ENCODE data around the gene OR8S1.
"Not testable (repeated sequence)": the region's sequence is repeated elsewhere in the genome, so short reads cannot be mapped to it uniquely, and the experiment has no call there.

Gene OR8S1

GRCh38 chr12:48514728-48515127 lies 10.7 kb upstream of the OR8S1 start:
- Histone ChIP-seq H3K27ac (ENCODE audit: low read depth, low read length) (no peak overlapping the region), H3K4me2 (ENCODE audit: low read depth, low read length, poor library complexity, severe bottlenecking) (no peak overlapping the region), H3F3A (ENCODE audit: insufficient read depth) (no peaks in the 10 kb centered on the region), H3K9me2 (replicated peaks; ENCODE audit: insufficient read depth, low read length) (no peaks in the 10 kb centered on the region), H3K79me2 (ENCODE audit: insufficient read depth, low read length) (no peaks in the 10 kb centered on the region), H3K27me3 (ENCODE audit: low read length) (no peaks in the 10 kb centered on the region), H3K9ac (ENCODE audit: low read length) (no peak overlapping the region), H3K4me3 (ENCODE audit: insufficient read depth, low read length, poor library complexity, severe bottlenecking) (no peak overlapping the region), H4K20me1 (ENCODE audit: low read depth, low read length) (no peaks in the 10 kb centered on the region), H2AFZ (ENCODE audit: low read depth, low read length, severe bottlenecking) (no peak overlapping the region), H3K9me3 (ENCODE audit: insufficient read depth, low read length) (no peaks in the 10 kb centered on the region), H3K36me3 (ENCODE audit: low read length) (no peaks in the 10 kb centered on the region)
- TF ChIP-seq EZH2phosphoT487 (conservative IDR thresholded peaks at IDR 0.05; ENCODE audit: low read length) (no peak), CTCF (IDR thresholded peaks at IDR 0.05; ENCODE audit: insufficient read depth, low read length, poor library complexity, severe bottlenecking) (no peak)

- not testable (repeated sequence) for H3K79me2 ChIP-seq (ENCODE audit: insufficient read depth, low read length); H3K36me3 ChIP-seq (ENCODE audit: low read length); H3K27ac ChIP-seq (ENCODE audit: low read depth, low read length); H2AFZ ChIP-seq (ENCODE audit: low read depth, low read length, severe bottlenecking); H3F3A ChIP-seq (ENCODE audit: insufficient read depth); H3K4me3 ChIP-seq (ENCODE audit: insufficient read depth, low read length, poor library complexity, severe bottlenecking); H3K27me3 ChIP-seq (ENCODE audit: low read length); H3K9ac ChIP-seq (ENCODE audit: low read length); H3K4me2 ChIP-seq (ENCODE audit: low read depth, low read length, poor library complexity, severe bottlenecking); H3K9me2 ChIP-seq (replicated peaks; ENCODE audit: insufficient read depth, low read length); H4K20me1 ChIP-seq (ENCODE audit: low read depth, low read length); H3K9me3 ChIP-seq (ENCODE audit: insufficient read depth, low read length)
These were observed 5.1 kb upstream of the OR8S1 start for GRCh38 chr12:48520381-48520780.

- Histone ChIP-seq H3K9ac (ENCODE audit: low read length) (no peak overlapping the region), H3K79me2 (ENCODE audit: insufficient read depth, low read length) (no peaks in the 10 kb centered on the region), H3K27ac (ENCODE audit: low read depth, low read length) (no peak overlapping the region), H3F3A (ENCODE audit: insufficient read depth) (no peaks in the 10 kb centered on the region), H3K9me3 (ENCODE audit: insufficient read depth, low read length) (no peaks in the 10 kb centered on the region), H3K9me2 (replicated peaks; ENCODE audit: insufficient read depth, low read length) (no peaks in the 10 kb centered on the region), H3K27me3 (ENCODE audit: low read length) (no peaks in the 10 kb centered on the region), H2AFZ (ENCODE audit: low read depth, low read length, severe bottlenecking) (no peak overlapping the region), H3K4me2 (ENCODE audit: low read depth, low read length, poor library complexity, severe bottlenecking) (no peak overlapping the region), H3K36me3 (ENCODE audit: low read length) (no peaks in the 10 kb centered on the region), H3K4me3 (ENCODE audit: insufficient read depth, low read length, poor library complexity, severe bottlenecking) (no peak overlapping the region), H4K20me1 (ENCODE audit: low read depth, low read length) (no peaks in the 10 kb centered on the region)
- TF ChIP-seq EZH2phosphoT487 (conservative IDR thresholded peaks at IDR 0.05; ENCODE audit: low read length) (no peak), CTCF (IDR thresholded peaks at IDR 0.05; ENCODE audit: insufficient read depth, low read length, poor library complexity, severe bottlenecking) (no peak)
These were observed 2.6 kb downstream of the OR8S1 start for GRCh38 chr12:48527891-48528670.

- TF ChIP-seq EZH2phosphoT487 (conservative IDR thresholded peaks at IDR 0.05; ENCODE audit: low read length) (no peak), CTCF (IDR thresholded peaks at IDR 0.05; ENCODE audit: insufficient read depth, low read length, poor library complexity, severe bottlenecking) (no peak)
- no peaks in the 10 kb centered on the region for H3K36me3 ChIP-seq (ENCODE audit: low read length)
These were observed 7.2 kb downstream of the OR8S1 start for GRCh38 chr12:48532601-48533000.

More at GRCh38 chr12:48532601-48533000, 7.2 kb downstream of the OR8S1 start:
- H3K79me2 ChIP-seq (ENCODE audit: insufficient read depth, low read length): no peaks in the 10 kb centered on the region
- H2AFZ ChIP-seq (ENCODE audit: low read depth, low read length, severe bottlenecking): no peak overlapping the region
- no peak overlapping the region for H3K27ac ChIP-seq (ENCODE audit: low read depth, low read length)
- no peaks in the 10 kb centered on the region for H4K20me1 ChIP-seq (ENCODE audit: low read depth, low read length)
- no peak overlapping the region for H3K4me2 ChIP-seq (ENCODE audit: low read depth, low read length, poor library complexity, severe bottlenecking)
- no peak overlapping the region for H3K9ac ChIP-seq (ENCODE audit: low read length)
- no peaks in the 10 kb centered on the region for H3F3A ChIP-seq (ENCODE audit: insufficient read depth)
- no peaks in the 10 kb centered on the region for H3K27me3 ChIP-seq (ENCODE audit: low read length)
- H3K9me2 ChIP-seq (replicated peaks; ENCODE audit: insufficient read depth, low read length): no peaks in the 10 kb centered on the region
- no peaks in the 10 kb centered on the region for H3K9me3 ChIP-seq (ENCODE audit: insufficient read depth, low read length)
- H3K4me3 ChIP-seq (ENCODE audit: insufficient read depth, low read length, poor library complexity, severe bottlenecking): no peak overlapping the region

Data from SU-DHL-6 (cell line).